ENCODE measurements around the gene DMD.

DNA sequence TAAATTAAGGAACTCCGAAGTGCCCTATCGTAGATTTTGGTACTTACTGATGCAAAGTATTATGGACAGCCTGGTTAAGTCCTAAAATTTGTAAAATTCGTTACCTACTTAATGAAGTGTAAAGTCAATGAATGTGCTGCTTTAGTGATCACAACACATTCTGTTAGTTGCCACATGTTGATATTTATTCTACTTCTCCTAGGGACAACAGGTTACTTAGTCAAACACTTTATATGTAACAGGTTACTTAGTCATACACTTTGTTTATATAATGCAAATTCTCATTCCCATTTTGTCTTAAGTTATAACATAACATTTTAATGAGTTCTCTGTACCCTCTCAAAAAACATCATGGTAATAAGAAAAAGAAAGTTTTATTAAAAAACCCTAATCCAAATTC lies 1496.6 kb downstream of the DMD start:
- TF ChIP-seq, protein P1, sequence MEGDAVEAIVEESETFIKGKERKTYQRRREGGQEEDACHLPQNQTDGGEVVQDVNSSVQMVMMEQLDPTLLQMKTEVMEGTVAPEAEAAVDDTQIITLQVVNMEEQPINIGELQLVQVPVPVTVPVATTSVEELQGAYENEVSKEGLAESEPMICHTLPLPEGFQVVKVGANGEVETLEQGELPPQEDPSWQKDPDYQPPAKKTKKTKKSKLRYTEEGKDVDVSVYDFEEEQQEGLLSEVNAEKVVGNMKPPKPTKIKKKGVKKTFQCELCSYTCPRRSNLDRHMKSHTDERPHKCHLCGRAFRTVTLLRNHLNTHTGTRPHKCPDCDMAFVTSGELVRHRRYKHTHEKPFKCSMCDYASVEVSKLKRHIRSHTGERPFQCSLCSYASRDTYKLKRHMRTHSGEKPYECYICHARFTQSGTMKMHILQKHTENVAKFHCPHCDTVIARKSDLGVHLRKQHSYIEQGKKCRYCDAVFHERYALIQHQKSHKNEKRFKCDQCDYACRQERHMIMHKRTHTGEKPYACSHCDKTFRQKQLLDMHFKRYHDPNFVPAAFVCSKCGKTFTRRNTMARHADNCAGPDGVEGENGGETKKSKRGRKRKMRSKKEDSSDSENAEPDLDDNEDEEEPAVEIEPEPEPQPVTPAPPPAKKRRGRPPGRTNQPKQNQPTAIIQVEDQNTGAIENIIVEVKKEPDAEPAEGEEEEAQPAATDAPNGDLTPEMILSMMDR (conservative IDR thresholded peaks at IDR 0.05 in 1 of 2, IDR thresholded peaks at IDR 0.05 in 1 of 2; ENCODE audit: low read depth in 1 of 2, low read length in 2 of 2) = no peak
- no peak for TF ChIP-seq EZH2 (IDR thresholded peaks at IDR 0.05; ENCODE audit: low read length, missing control alignments)
